Measurements from ENCODE around the gene ARHGAP22.

DNA sequence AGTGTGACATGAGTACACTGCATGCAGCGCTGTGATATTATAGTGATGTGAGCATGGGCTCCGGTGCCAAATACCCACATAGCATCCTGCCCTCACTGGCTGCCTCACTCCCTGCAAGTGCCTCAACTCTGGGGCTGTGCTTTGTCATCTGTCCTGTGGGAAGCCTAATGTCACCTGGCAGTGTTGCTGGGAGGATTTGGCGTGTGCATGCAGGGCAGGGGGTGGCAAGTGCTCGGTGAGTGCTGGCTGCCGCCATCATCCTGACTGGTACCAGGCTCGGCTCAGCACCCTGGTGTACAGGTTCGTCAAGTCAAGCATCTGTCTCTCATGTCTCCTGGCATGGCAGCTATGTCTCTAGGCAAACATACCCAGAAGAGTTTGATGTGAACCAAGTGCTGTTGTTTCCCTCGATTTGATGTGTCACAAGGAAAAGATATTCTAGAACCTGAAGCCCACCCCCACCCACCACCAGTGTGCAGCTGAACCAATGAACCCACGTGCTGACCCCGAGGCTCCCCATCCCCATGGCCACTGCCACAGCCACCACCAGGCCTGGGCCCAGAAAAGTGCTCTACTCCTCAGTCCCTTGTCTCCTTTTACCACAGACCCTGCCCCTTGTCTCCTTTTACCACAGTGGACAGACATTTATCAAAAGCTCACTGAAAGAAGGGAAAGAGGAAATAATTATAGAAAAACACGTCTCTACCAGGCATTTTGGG, 162.6 kb downstream of the ARHGAP22 start:
- TF ChIP-seq POLR2A (IDR thresholded peaks at IDR 0.05): no peak
- TF ChIP-seq, protein P1, sequence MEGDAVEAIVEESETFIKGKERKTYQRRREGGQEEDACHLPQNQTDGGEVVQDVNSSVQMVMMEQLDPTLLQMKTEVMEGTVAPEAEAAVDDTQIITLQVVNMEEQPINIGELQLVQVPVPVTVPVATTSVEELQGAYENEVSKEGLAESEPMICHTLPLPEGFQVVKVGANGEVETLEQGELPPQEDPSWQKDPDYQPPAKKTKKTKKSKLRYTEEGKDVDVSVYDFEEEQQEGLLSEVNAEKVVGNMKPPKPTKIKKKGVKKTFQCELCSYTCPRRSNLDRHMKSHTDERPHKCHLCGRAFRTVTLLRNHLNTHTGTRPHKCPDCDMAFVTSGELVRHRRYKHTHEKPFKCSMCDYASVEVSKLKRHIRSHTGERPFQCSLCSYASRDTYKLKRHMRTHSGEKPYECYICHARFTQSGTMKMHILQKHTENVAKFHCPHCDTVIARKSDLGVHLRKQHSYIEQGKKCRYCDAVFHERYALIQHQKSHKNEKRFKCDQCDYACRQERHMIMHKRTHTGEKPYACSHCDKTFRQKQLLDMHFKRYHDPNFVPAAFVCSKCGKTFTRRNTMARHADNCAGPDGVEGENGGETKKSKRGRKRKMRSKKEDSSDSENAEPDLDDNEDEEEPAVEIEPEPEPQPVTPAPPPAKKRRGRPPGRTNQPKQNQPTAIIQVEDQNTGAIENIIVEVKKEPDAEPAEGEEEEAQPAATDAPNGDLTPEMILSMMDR (IDR thresholded peaks at IDR 0.05): no peak
